GM12878 (cell line): ENCODE results near the gene BLOC1S6.

ENCODE experiments used
- CTCF ChIP-seq, 3 experiments: IDR thresholded peaks in 2 of 3; conservative IDR thresholded peaks in 1 of 3; 2 replicates each; pipeline ENCODE4 v1.5.1; 2011; ENCODE audit warnings: low read depth in 3 of 3, low read length in 3 of 3, mild to moderate bottlenecking in 3 of 3, control low read depth in 2 of 3, moderate library complexity in 2 of 3, inconsistent platforms in 1 of 3, mixed read lengths in 1 of 3; ENCODE audit not compliant: control insufficient read depth in 2 of 3, insufficient read depth in 1 of 3; ENCODE audit errors: extremely low read depth in 1 of 3
- NRF1 ChIP-seq: conservative IDR thresholded peaks from 2 replicates; pipeline ENCODE4 v1.6.1; 2011; ENCODE audit warnings: mild to moderate bottlenecking, low read depth, low read length, improper control_type of control experiment
- TCF12 ChIP-seq: IDR thresholded peaks from 2 replicates; pipeline ENCODE4 v1.6.1; 2011; ENCODE audit warnings: low read depth, mild to moderate bottlenecking, low read length

GRCh38 chr15:45648521-45649200, 61.5 kb downstream of the BLOC1S6 start:
- no peak for TF ChIP-seq TCF12
- TF ChIP-seq CTCF (IDR thresholded peaks at IDR 0.05 in 2 of 3, conservative IDR thresholded peaks at IDR 0.05 in 1 of 3; ENCODE audit: control insufficient read depth in 2 of 3, extremely low read depth in 1 of 3, insufficient read depth in 1 of 3, low read depth in 3 of 3, low read length in 3 of 3), result no peak
- no peak for TF ChIP-seq NRF1
